ENCODE data around the gene CLEC1B. TPM values are rescaled to one million over a fixed set of nuclear protein-coding genes. Genes with fewer than 3 reads are reported as not detected.
"Not testable (repeated sequence)": the region's sequence is repeated elsewhere in the genome, so short reads cannot be mapped to it uniquely, and the experiment has no call there.

Gene CLEC1B
- polyA plus RNA-seq (ENCODE audit: insufficient read length) = 0.43 TPM
- long read RNA-seq, donor 1 = 0 reads
- long read RNA-seq, donor 2 = 0 reads
- long read RNA-seq, donor 3 = 0 reads
- long read RNA-seq, donor 4 = 0 reads
- long read RNA-seq, donor 5 = 0 reads
- long read RNA-seq, donor 6 = 0 reads
- long read RNA-seq, donor 7 = 0 reads
- long read RNA-seq, donor 8 = 0 reads

- no peak for DNase-seq
Measured at GRCh38 chr12:9999016-9999415, at the start of gene CLEC1B. Gene CLEC1B (minus strand): TSS chr12:9999121. CDS start chr12:9999100, 21 bp downstream.

GRCh38 chr12:10048526-10048925 lies 49.6 kb upstream of the CLEC1B start:
- DNase-seq = no peak

- no peak for DNase-seq
Measured at GRCh38 chr12:10042167-10042566, 43.2 kb upstream of the CLEC1B start.

- no peak for DNase-seq
Measured at GRCh38 chr12:10033783-10034545, 35.0 kb upstream of the CLEC1B start.

GRCh38 chr12:10031771-10032175 lies 32.9 kb upstream of the CLEC1B start:
- no peak for DNase-seq

GRCh38 chr12:10031321-10031720 lies 32.4 kb upstream of the CLEC1B start:
- no peak for DNase-seq

- DNase-seq = no peak
Measured at GRCh38 chr12:10030446-10030845, 31.5 kb upstream of the CLEC1B start, which contains the start of gene CLEC9A. Gene CLEC9A (plus strand): TSS chr12:10030682. CDS start chr12:10052688, 22,006 bp downstream.

GRCh38 chr12:10027721-10028120 lies 28.8 kb upstream of the CLEC1B start:
- no peak for DNase-seq

GRCh38 chr12:10027311-10027710 lies 28.4 kb upstream of the CLEC1B start:
- DNase-seq = no peak

- not testable (repeated sequence) for DNase-seq
Measured at GRCh38 chr12:10026666-10027065, 27.7 kb upstream of the CLEC1B start.

GRCh38 chr12:10025236-10025635 lies 26.3 kb upstream of the CLEC1B start:
- no peak for DNase-seq

- no peak for DNase-seq
Measured at GRCh38 chr12:10021342-10021741, 22.4 kb upstream of the CLEC1B start.

GRCh38 chr12:10018386-10018785 lies 19.5 kb upstream of the CLEC1B start:
- DNase-seq = no peak

GRCh38 chr12:10016881-10017280 lies 18.0 kb upstream of the CLEC1B start:
- DNase-seq = no peak

GRCh38 chr12:10015450-10015849 lies 16.5 kb upstream of the CLEC1B start:
- no peak for DNase-seq

- no peak for DNase-seq
Measured at GRCh38 chr12:10012630-10013330, 13.9 kb upstream of the CLEC1B start.

GRCh38 chr12:10001171-10001776 lies 2.4 kb upstream of the CLEC1B start:
- no peak for DNase-seq

GRCh38 chr12:9992296-9992695 lies 6.6 kb downstream of the CLEC1B start:
- no peak for DNase-seq

GRCh38 chr12:9991876-9992275 lies 7.0 kb downstream of the CLEC1B start:
- DNase-seq = no peak

- DNase-seq = no peak
Measured at GRCh38 chr12:9980126-9980525, 18.8 kb downstream of the CLEC1B start.

- DNase-seq = no peak
Measured at GRCh38 chr12:9977916-9978315, 21.0 kb downstream of the CLEC1B start.

- DNase-seq = not testable (repeated sequence)
Measured at GRCh38 chr12:9976626-9977025, 22.3 kb downstream of the CLEC1B start.

GRCh38 chr12:9975614-9976013 lies 23.3 kb downstream of the CLEC1B start:
- DNase-seq = no peak
